Measurements from ENCODE around the gene FADS3. TPM values are rescaled to one million over a fixed set of nuclear protein-coding genes. Genes with fewer than 3 reads are reported as not detected.

The FADS3 gene
- total RNA-seq, 2 donors from 2014 or later, result 368 to 393 TPM

GRCh38 chr11:61851113-61851899 lies 40.0 kb downstream of the FADS3 start:
- H3K27me3 ChIP-seq (replicated peaks; ENCODE audit: insufficient read depth), result no peaks in the 10 kb centered on the region
- no peak for DNase-seq (ENCODE audit: low spot score)
- H3K27ac ChIP-seq, result peak overlapping the region; percentile 69 to 80
- no peak for ATAC-seq (ENCODE audit: insufficient number of reproducible peaks, low FRiP score, low read depth)
- peak overlapping the region; percentile 10 for H3K4me3 ChIP-seq
- TF ChIP-seq CTCF (IDR thresholded peaks at IDR 0.05), result no peak
- peaks cover 41% of the 10 kb centered on the region for H3K36me3 ChIP-seq
- peaks cover 15 to 22% of the 10 kb centered on the region in 2 donors for H3K4me1 ChIP-seq (ENCODE audit: control insufficient read depth in 1 of 2, low read depth in 2 of 2)
- no peaks in the 10 kb centered on the region for H3K9me3 ChIP-seq

- Histone ChIP-seq H3K4me3 (peak overlapping the region; percentile 10), H3K36me3 (peaks cover 40% of the 10 kb centered on the region)
- ATAC-seq (ENCODE audit: insufficient number of reproducible peaks, low FRiP score, low read depth), result no peak
These were observed 40.7 kb downstream of the FADS3 start for GRCh38 chr11:61850687-61851086.

GRCh38 chr11:61848631-61849030 lies 42.7 kb downstream of the FADS3 start:
- H3K9me3 ChIP-seq, result no peaks in the 10 kb centered on the region
- DNase-seq (ENCODE audit: low spot score) (no peak), ATAC-seq (ENCODE audit: insufficient number of reproducible peaks, low FRiP score, low read depth) (no peak)
- no peaks in the 10 kb centered on the region for H3K27me3 ChIP-seq (replicated peaks; ENCODE audit: insufficient read depth)
- no peak overlapping the region for H3K27ac ChIP-seq
- peaks cover 47% of the 10 kb centered on the region for H3K36me3 ChIP-seq
- no peak overlapping the region for H3K4me3 ChIP-seq
- H3K4me1 ChIP-seq (ENCODE audit: control insufficient read depth in 1 of 2, low read depth in 2 of 2), result peaks cover 15 to 22% of the 10 kb centered on the region in 2 donors
- no peak for TF ChIP-seq CTCF (IDR thresholded peaks at IDR 0.05)

More at GRCh38 chr11:61850687-61851086, 40.7 kb downstream of the FADS3 start:
- Histone ChIP-seq H3K27ac (peak overlapping the region; percentile 69 to 80), H3K27me3 (replicated peaks; ENCODE audit: insufficient read depth) (no peaks in the 10 kb centered on the region), H3K9me3 (no peaks in the 10 kb centered on the region), H3K4me1 (ENCODE audit: control insufficient read depth in 1 of 2, low read depth in 2 of 2) (peaks cover 15 to 22% of the 10 kb centered on the region in 2 donors)
- no peak for DNase-seq (ENCODE audit: low spot score)
- TF ChIP-seq CTCF (IDR thresholded peaks at IDR 0.05), result no peak

GRCh38 chr11:61847914-61848581 lies 43.3 kb downstream of the FADS3 start:
- no peak for TF ChIP-seq CTCF (IDR thresholded peaks at IDR 0.05)
- Histone ChIP-seq H3K27ac (no peak overlapping the region), H3K4me1 (ENCODE audit: control insufficient read depth in 1 of 2, low read depth in 2 of 2) (peaks cover 15 to 22% of the 10 kb centered on the region in 2 donors), H3K9me3 (no peaks in the 10 kb centered on the region), H3K36me3 (peaks cover 50% of the 10 kb centered on the region), H3K27me3 (replicated peaks; ENCODE audit: insufficient read depth) (no peaks in the 10 kb centered on the region), H3K4me3 (no peak overlapping the region)
- DNase-seq (ENCODE audit: low spot score) (no peak), ATAC-seq (ENCODE audit: insufficient number of reproducible peaks, low FRiP score, low read depth) (no peak)

- no peak for ATAC-seq (ENCODE audit: insufficient number of reproducible peaks, low FRiP score, low read depth)
- Histone ChIP-seq H3K4me3 (no peak overlapping the region), H3K27ac (no peak overlapping the region), H3K27me3 (replicated peaks; ENCODE audit: insufficient read depth) (no peaks in the 10 kb centered on the region), H3K36me3 (peaks cover 65% of the 10 kb centered on the region), H3K4me1 (ENCODE audit: control insufficient read depth in 1 of 2, low read depth in 2 of 2) (peaks cover 9 to 15% of the 10 kb centered on the region in 2 donors), H3K9me3 (no peaks in the 10 kb centered on the region)
- TF ChIP-seq CTCF (IDR thresholded peaks at IDR 0.05), result no peak
- no peak for DNase-seq (ENCODE audit: low spot score)
These were observed 44.9 kb downstream of the FADS3 start for GRCh38 chr11:61846362-61847020.

Data from thoracic aorta (tissue), 2 donors.